Suppressor macrophage treated with lipopolysaccharide for 1 hour (primary cell): ENCODE data around the gene TBCC.
A peak's percentile ranks its signal among the peaks of the same experiment; 100 is the strongest.
"Not testable (repeated sequence)": the region's sequence is repeated elsewhere in the genome, so short reads cannot be mapped to it uniquely, and the experiment has no call there.

Experiments
- DNase-seq, 3 donors: peaks; one replicate each; pipeline ENCODE4 v3.0.0-alpha.2; 2020 to 2022

TBCC gene

GRCh38 chr6:42771741-42772100, 25.8 kb upstream of the TBCC start:
- no peak for DNase-seq

GRCh38 chr6:42769836-42770235, 23.9 kb upstream of the TBCC start:
- DNase-seq: peak in 1 of 3 donors; percentile 22

DNA sequence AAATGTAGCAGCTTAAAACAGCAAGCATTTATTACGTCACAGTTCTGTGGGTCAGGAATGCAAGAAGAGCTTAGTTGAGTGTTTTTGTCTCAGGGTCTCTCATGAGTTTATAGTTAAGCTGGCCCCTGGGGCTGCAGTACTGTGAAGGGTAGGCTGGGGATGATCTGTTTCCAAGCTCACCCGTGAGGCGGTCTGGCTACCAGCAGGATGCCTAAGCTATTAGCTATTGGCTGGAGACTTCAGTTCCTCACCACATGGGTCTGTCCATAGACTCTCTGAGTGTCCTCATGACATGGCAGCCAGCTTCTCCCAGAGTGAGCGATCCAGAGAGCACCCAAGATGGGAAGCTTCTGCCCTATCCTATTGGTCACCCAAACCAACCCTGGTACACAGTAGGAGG, 23.1 kb upstream of the TBCC start:
- no peak for DNase-seq

GRCh38 chr6:42766163-42766670, 20.3 kb upstream of the TBCC start:
- DNase-seq: no peak

DNA sequence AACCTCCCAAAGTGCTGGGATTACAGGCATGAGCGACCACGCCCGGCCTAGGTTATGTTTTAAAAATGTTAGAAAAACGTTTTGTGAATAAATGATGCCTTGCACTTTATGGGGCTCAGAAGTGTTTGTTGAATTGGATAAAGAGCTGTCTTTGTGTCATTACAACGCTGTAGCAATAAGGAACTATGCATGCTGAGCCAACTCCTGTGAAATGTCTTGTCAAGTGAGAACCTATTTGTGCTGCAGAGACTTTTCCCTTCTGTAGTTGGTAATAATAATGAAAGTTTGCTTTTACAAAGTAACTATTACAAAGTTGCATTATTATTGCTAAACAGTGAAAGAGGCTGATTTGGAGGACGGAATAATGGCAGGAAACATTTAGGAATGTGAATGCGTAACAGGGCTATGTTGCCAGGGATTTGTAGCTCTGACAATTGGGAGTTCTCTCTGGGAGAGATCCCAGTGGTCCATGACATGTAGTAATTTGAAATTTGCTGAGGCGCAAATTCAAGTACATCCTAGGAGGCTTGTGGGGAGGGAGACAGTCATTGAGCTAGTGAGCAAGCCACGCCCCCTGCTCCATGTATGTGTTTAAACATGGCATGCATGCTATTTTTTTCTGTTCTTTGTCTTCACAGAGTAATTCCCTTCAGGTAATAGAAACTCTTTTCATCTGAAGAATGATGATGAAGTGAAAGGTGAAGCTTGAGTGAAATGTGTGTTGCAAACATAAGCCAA, 19.2 kb upstream of the TBCC start:
- no peak for DNase-seq

- no peak for DNase-seq
Observed at GRCh38 chr6:42762950-42763349, 17.0 kb upstream of the TBCC start.

DNA sequence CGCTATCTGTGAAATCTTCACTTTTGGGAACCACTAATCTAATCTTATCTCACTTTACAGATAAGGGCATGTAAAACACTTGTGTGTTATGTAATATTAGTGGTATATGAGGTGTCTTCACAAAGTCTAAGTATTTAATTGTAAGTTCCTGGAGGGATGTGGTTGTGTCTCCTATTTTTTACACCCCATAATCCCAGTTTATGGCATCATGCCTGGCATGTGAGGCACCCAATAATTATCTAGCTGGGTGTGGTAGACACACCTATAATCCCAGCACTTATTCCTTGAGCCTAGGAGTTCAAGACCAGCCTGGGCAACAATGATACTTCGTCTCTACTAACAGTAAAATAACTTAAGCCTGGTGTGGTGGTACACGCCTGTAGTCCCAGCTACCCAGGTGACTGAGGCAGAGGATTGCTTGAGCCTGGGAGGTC, 16.5 kb upstream of the TBCC start:
- DNase-seq: no peak

- no peak for DNase-seq
Observed at GRCh38 chr6:42761287-42762067, 15.6 kb upstream of the TBCC start.

- no peak for DNase-seq
Observed at GRCh38 chr6:42758756-42759430, 13.0 kb upstream of the TBCC start.

DNA sequence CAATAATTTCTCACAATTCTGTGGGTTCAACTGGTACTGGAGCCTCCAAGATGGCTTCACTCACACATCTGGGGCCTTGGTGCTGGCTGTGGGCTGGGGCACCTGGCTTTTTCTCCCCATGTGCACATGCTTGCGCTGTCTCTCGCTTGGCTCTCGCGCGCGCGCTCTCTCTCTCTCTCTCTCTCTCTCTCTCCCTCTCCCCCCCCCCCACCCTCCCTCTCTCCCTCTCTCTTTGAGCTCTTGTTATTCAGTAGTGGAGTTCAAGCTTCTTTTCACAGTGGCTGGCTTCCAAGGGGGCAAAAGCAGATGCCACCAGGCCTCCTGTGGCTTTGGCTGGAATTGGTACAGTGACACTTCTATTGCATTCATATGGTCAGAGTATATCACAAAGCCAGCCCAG, 10.8 kb upstream of the TBCC start:
- DNase-seq: no peak

GRCh38 chr6:42754759-42755158, 8.9 kb upstream of the TBCC start:
- no peak for DNase-seq

- DNase-seq: peak; percentile 32 to 41 (median 32)
Observed at GRCh38 chr6:42751055-42751454, 5.2 kb upstream of the TBCC start.

GRCh38 chr6:42748203-42748898, 2.4 kb upstream of the TBCC start:
- DNase-seq: no peak

DNA sequence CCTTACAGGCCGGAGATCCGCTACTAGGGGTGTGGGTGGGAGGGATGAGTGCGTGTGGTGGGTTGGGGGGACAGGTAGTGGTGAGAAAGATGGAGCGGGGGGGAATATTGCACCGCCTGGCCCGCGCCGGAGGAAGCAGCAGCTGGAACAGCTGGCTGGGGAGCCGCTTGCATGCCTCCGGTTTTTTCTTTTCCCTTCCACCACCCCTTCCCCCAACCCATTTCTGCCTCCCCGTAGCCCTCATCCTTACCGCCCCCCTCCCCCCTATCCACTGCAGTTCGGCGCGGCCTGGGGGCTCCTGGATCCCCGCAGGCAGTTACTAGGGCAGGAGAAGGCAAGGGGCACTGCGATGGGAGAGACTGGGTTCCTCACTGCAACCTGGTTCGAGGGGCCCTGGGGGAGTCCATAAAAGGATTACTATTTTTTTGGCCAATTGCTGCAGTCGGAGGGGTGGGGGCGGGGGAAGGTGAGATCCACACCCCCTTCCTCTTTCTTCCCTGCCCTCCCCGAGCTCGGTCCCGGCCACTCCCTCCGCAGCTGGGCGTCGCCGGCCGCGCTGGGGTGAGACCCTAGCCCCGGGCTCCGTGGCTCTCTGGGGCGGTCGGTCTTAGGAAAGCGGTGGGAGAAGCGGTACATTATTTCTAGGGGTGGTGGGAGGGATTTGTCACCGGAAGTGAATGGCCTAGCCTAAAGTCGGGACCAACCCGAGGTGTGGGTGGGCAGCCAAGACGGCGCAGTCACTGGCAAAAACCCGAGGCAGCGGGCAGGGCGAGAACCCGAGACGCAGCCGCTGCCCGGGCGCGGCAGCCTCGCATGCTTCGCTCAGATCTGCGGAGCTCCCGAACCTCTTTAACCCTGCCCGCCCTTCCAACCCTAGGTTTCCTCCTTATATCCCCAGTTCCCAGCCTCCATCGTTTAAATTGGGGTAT, 824 bp upstream of the TBCC start:
- peak; percentile 86 to 88 (median 87) for DNase-seq

GRCh38 chr6:42745083-42745639, 742 bp downstream of the TBCC start:
- DNase-seq: peak in 2 of 3 donors; percentile 10 to 48

DNA sequence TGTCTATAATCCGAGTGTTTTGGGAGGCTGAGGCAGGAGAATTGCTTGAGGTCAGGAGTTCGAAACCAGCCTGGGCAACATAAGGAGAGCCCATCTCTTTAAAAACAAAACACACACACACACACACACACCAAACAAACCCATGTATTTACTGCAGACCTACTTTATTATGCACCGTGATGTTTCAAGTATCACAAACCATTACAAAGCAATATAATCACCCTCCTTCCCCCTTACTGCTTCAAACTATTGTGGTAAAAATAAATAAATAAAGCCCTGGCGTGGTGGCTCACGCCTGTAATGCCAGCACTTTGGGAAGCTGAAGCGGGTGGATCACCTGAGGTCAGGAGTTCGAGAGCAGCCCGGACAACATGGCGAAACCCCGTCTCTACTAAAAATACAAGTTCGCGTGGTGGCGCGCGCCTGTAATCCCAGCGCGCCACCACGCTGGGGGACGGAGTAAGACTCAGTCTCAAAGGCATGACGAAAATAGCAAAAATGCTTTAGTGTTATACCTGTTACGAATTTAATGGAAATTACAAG, 1.5 kb downstream of the TBCC start:
- DNase-seq: no peak

- no peak for DNase-seq
Observed at GRCh38 chr6:42742116-42742894, 3.6 kb downstream of the TBCC start.

GRCh38 chr6:42740725-42741124, 5.2 kb downstream of the TBCC start:
- peak in 1 of 3 donors; percentile 30 for DNase-seq

- DNase-seq: no peak
Observed at GRCh38 chr6:42735976-42736375, 9.9 kb downstream of the TBCC start.

DNA sequence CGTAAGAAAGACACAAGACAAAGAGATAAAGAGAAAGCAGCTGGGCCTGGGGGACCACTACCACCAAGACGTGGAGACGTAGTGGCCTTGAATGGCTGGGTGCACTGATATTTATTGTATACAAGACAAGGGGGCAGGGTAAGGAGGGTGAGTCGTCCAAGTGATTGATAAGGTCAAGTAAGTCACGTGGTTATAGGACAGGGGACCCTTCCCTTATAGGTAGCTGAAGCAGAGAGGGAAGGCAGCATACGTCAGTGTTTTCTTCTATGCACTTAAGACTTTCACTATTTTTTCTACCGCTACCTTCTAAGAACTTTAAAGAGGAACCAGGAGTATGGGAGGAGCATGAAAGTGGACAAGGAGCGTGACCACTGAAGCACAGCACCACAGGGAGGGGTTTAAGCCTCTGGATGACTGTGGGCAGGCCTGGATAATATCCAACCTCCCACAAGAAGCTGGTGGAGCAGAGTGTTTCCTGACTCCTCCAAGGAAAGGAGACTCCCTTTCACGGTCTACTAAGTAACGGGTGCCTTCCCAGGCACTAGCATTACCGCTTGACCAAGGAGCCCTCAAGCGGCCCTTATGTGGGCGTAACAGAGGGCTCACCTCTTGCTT, 11.9 kb downstream of the TBCC start:
- not testable (repeated sequence) for DNase-seq
